DND-41 (cell line): ENCODE results near the gene CYSLTR1.

ENCODE experiments used
- ATAC-seq: fragments of 200-7000 bp; cut with Tn5 transposase; 3 replicates; pipeline ENCODE4 v1.9.1; 2021; ENCODE audit warnings: low read depth; ENCODE audit not compliant: insufficient read depth
- DNase-seq: peaks from one replicate; pipeline ENCODE4 v3.0.0-alpha.2; 2020
- H2AFZ ChIP-seq: 2 replicates; pipeline ENCODE4 v1.6.0; 2012; ENCODE audit warnings: low read depth, low read length
- H3K27ac ChIP-seq: 2 replicates; pipeline ENCODE4 v1.5.1; 2012; ENCODE audit warnings: low read length, inconsistent platforms
- H3K27me3 ChIP-seq: fragments of 200-600 bp; sonication (generic); 2 replicates; pipeline ENCODE4 v1.6.0; 2012; ENCODE audit warnings: low read length, mild to moderate bottlenecking, inconsistent platforms; ENCODE audit not compliant: insufficient read depth, poor library complexity
- H3K36me3 ChIP-seq: 2 replicates; pipeline ENCODE4 v1.5.1; 2012; ENCODE audit warnings: low read length, inconsistent platforms; ENCODE audit not compliant: insufficient read depth
- H3K4me1 ChIP-seq: 2 replicates; pipeline ENCODE4 v1.5.1; 2012; ENCODE audit warnings: mild to moderate bottlenecking, low read length; ENCODE audit not compliant: insufficient read depth
- H3K4me2 ChIP-seq: 2 replicates; pipeline ENCODE4 v1.6.0; 2012; ENCODE audit warnings: mild to moderate bottlenecking, moderate library complexity, low read length, inconsistent platforms; ENCODE audit not compliant: insufficient read depth
- H3K4me3 ChIP-seq, 2 experiments: fragments of 200-600 bp in 1 of 2; shearing (Covaris generic) in 1 of 2; 2 replicates each; pipeline ENCODE4 v1.5.1; 2012 to 2016; ENCODE audit warnings: inconsistent platforms in 2 of 2, low read length in 2 of 2, mild to moderate bottlenecking in 2 of 2, low read depth in 1 of 2, moderate library complexity in 1 of 2
- H3K79me2 ChIP-seq: 2 replicates; pipeline ENCODE4 v1.6.0; 2012; ENCODE audit warnings: low read length, inconsistent platforms; ENCODE audit not compliant: insufficient read depth
- H3K9ac ChIP-seq: 2 replicates; pipeline ENCODE4 v1.6.0; 2012; ENCODE audit warnings: low read depth, mild to moderate bottlenecking, inconsistent platforms, low read length, moderate library complexity
- H3K9me3 ChIP-seq: 2 replicates; pipeline ENCODE4 v1.5.1; 2012; ENCODE audit warnings: low read length, moderate library complexity, mild to moderate bottlenecking, inconsistent platforms; ENCODE audit not compliant: insufficient read depth, severe bottlenecking
- H4K20me1 ChIP-seq: 2 replicates; pipeline ENCODE4 v1.6.0; 2012; ENCODE audit warnings: low read length; ENCODE audit not compliant: insufficient read depth
- EZH2 ChIP-seq: IDR thresholded peaks from 3 replicates; pipeline ENCODE4 v1.6.1; 2012; ENCODE audit warnings: borderline replicate concordance, low read depth, mild to moderate bottlenecking, moderate library complexity, low read length, inconsistent platforms; ENCODE audit not compliant: severe bottlenecking
- TF ChIP-seq, protein P1 (sequence below): IDR thresholded peaks from 2 replicates; pipeline ENCODE4 v1.5.1; 2012; ENCODE audit warnings: borderline replicate concordance, low read length, moderate library complexity, mild to moderate bottlenecking; ENCODE audit not compliant: poor library complexity, severe bottlenecking; ENCODE audit errors: extremely low read depth

CYSLTR1 gene

DNA sequence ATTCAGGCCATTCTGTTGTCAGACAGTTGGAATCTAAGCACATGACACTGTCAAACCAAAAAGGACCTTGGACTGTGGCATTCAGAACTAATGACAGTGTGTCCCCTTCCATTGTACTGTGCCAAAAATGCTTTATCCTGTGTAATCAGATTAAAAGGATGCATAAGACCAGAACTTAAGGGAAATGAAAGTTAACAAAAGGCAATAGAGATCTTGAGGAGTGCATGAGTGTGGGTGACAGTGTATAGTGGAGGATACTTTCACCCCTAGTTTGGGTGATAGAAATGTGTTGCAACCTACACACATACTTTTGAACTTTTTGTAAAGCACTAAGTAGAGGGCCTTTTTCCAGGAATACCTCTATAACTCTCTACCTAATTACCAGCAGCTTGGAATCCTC lies 4.5 kb downstream of the CYSLTR1 start:
- Histone ChIP-seq H2AFZ (peak overlapping the region; percentile 38; the same call in 1 of the 2 replicates), H4K20me1 (no peaks in the 10 kb centered on the region), H3K4me2 (no peak overlapping the region), H3K9me3 (no peaks in the 10 kb centered on the region), H3K79me2 (no peaks in the 10 kb centered on the region), H3K9ac (no peak overlapping the region), H3K4me3 (no peak overlapping the region), H3K4me1 (peaks cover 39% of the 10 kb centered on the region), H3K27me3 (no peaks in the 10 kb centered on the region), H3K36me3 (no peaks in the 10 kb centered on the region), H3K27ac (peak overlapping the region; percentile 77)
- TF ChIP-seq, protein P1, sequence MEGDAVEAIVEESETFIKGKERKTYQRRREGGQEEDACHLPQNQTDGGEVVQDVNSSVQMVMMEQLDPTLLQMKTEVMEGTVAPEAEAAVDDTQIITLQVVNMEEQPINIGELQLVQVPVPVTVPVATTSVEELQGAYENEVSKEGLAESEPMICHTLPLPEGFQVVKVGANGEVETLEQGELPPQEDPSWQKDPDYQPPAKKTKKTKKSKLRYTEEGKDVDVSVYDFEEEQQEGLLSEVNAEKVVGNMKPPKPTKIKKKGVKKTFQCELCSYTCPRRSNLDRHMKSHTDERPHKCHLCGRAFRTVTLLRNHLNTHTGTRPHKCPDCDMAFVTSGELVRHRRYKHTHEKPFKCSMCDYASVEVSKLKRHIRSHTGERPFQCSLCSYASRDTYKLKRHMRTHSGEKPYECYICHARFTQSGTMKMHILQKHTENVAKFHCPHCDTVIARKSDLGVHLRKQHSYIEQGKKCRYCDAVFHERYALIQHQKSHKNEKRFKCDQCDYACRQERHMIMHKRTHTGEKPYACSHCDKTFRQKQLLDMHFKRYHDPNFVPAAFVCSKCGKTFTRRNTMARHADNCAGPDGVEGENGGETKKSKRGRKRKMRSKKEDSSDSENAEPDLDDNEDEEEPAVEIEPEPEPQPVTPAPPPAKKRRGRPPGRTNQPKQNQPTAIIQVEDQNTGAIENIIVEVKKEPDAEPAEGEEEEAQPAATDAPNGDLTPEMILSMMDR: no peak
- no peak for TF ChIP-seq EZH2
- no peak for ATAC-seq
- no peak for DNase-seq

DNA sequence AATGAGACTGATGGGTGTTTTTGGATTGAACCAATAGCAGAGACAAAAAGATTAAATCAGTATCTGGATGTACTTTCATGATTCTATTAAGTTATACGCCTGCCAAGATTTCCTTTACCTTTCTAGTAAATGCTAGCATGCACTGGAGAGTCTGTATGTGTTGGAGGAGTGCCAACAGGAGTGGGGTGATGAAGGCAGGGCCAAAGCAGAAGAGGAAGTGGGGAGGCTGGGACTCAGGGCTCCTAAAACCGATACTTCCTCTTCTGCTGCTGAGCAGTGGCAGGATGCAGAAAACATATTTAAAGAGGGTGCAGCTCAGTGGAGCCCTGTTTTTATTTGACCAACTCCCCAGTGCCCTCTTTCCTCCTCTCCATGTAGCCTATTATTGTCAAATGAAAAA lies 5.6 kb downstream of the CYSLTR1 start:
- H4K20me1 ChIP-seq: no peaks in the 10 kb centered on the region
- peak overlapping the region; percentile 77 for H3K27ac ChIP-seq
- peak overlapping the region; percentile 45; the same call in 1 of the 2 replicates for H2AFZ ChIP-seq
- no peaks in the 10 kb centered on the region for H3K36me3 ChIP-seq
- peak overlapping the region in 1 of 2 experiments; percentile 30; a peak in 1 of 4 replicates for H3K4me3 ChIP-seq
- H3K9ac ChIP-seq: peak overlapping the region; percentile 29; the same call in 1 of the 2 replicates
- H3K9me3 ChIP-seq: no peaks in the 10 kb centered on the region
- peaks cover 31% of the 10 kb centered on the region for H3K4me1 ChIP-seq
- peak; percentile 98 for ATAC-seq
- peak; percentile 82 for DNase-seq
- no peak for TF ChIP-seq EZH2
- TF ChIP-seq, protein P1: no peak
- H3K79me2 ChIP-seq: no peaks in the 10 kb centered on the region
- peak overlapping the region; percentile 43; the same call in 1 of the 2 replicates for H3K4me2 ChIP-seq
- H3K27me3 ChIP-seq: no peaks in the 10 kb centered on the region

DNA sequence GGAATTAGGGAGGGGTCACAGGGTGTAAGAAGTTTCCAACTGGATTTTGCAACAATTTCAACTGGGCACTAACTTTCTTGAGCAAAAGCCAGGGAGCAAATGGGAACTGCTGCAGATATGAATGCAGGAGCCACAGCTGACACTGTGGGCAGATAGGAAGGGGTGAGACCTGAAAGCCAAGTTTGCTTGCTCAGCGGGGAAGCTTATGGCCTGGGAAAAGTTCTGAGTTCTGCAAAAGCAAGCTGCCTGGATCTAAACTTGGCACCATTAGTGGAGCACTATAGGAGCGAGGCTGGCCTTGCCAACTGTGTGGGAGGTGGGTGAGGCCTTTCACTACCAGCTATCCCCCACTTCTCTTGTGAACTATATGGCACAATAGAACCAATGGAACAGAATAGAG lies 11.1 kb downstream of the CYSLTR1 start:
- DNase-seq (no peak), ATAC-seq (no peak)
- H3K36me3 ChIP-seq: no peaks in the 10 kb centered on the region
- H3K27ac ChIP-seq: no peak overlapping the region
- no peaks in the 10 kb centered on the region for H4K20me1 ChIP-seq
- peaks cover 6% of the 10 kb centered on the region for H3K4me1 ChIP-seq
- H3K4me2 ChIP-seq: no peak overlapping the region
- H3K9ac ChIP-seq: no peak overlapping the region
- H2AFZ ChIP-seq: no peak overlapping the region
- H3K27me3 ChIP-seq: no peaks in the 10 kb centered on the region
- TF ChIP-seq, protein P1: no peak
- TF ChIP-seq EZH2: no peak
- no peak overlapping the region for H3K4me3 ChIP-seq
- no peaks in the 10 kb centered on the region for H3K9me3 ChIP-seq
- no peaks in the 10 kb centered on the region for H3K79me2 ChIP-seq

DNA sequence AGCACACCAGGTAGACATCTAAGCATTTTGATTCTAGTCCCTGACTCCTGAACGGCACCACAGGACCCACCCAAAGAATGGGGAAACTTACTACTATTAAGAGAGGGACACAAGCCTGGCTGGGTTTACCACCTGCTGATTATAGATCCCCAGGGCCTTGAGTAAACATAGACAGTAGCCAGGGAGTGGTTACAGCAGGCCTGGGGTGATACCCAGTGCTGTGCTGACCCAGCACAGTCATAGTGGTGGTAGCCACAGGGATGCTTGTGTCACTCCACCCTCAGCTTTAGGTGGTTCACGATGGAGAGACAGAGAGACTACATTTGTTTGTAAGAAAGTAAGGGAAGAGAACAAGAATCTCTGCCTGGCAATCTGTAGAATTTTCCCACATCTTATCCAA lies 11.7 kb downstream of the CYSLTR1 start:
- no peaks in the 10 kb centered on the region for H3K79me2 ChIP-seq
- no peak for TF ChIP-seq EZH2
- TF ChIP-seq, protein P1: no peak

More for the DNA sequence above, 11.7 kb downstream of the CYSLTR1 start:
- ATAC-seq (no peak), DNase-seq (no peak)
- H2AFZ ChIP-seq: no peak overlapping the region
- no peaks in the 10 kb centered on the region for H3K9me3 ChIP-seq
- H3K27ac ChIP-seq: no peak overlapping the region
- H3K4me2 ChIP-seq: no peak overlapping the region
- H3K4me3 ChIP-seq: no peak overlapping the region
- H3K27me3 ChIP-seq: no peaks in the 10 kb centered on the region
- peaks cover 1% of the 10 kb centered on the region for H3K4me1 ChIP-seq
- no peaks in the 10 kb centered on the region for H4K20me1 ChIP-seq
- H3K9ac ChIP-seq: no peak overlapping the region
- H3K36me3 ChIP-seq: no peaks in the 10 kb centered on the region
